Effector memory CD4-positive, alpha-beta T cell (primary cell): ENCODE measurements around the gene LHPP.

Experiments
- DNase-seq, 3 donors: peaks; one replicate each; pipeline ENCODE4 v3.0.0-alpha.2; 2020
- H3K27ac ChIP-seq: 2 replicates; pipeline ENCODE4 v1.7.0; 2013; ENCODE audit warnings: mild to moderate bottlenecking, low read length, moderate library complexity; ENCODE audit not compliant: insufficient read depth, poor library complexity, severe bottlenecking
- H3K27me3 ChIP-seq: replicated peaks from 2 replicates; pipeline ENCODE4 v1.7.0; 2013; ENCODE audit warnings: mild to moderate bottlenecking, low read length; ENCODE audit not compliant: insufficient read depth, control insufficient read depth, poor library complexity, severe bottlenecking
- H3K36me3 ChIP-seq: 2 replicates; pipeline ENCODE4 v1.7.0; 2013; ENCODE audit warnings: mild to moderate bottlenecking, low read length, moderate library complexity; ENCODE audit not compliant: control insufficient read depth, insufficient read depth
- H3K4me1 ChIP-seq: 2 replicates; pipeline ENCODE4 v1.7.0; 2013; ENCODE audit warnings: low read length, mild to moderate bottlenecking; ENCODE audit not compliant: control insufficient read depth, insufficient read depth, poor library complexity, severe bottlenecking
- H3K4me3 ChIP-seq: 2 replicates; pipeline ENCODE4 v1.7.0; 2013; ENCODE audit warnings: low read length, low read depth, mild to moderate bottlenecking; ENCODE audit not compliant: insufficient read depth, poor library complexity, severe bottlenecking
- H3K9me3 ChIP-seq: 2 replicates; pipeline ENCODE4 v1.7.0; 2013; ENCODE audit warnings: mild to moderate bottlenecking, low read length, moderate library complexity; ENCODE audit not compliant: control insufficient read depth

Gene LHPP

DNA sequence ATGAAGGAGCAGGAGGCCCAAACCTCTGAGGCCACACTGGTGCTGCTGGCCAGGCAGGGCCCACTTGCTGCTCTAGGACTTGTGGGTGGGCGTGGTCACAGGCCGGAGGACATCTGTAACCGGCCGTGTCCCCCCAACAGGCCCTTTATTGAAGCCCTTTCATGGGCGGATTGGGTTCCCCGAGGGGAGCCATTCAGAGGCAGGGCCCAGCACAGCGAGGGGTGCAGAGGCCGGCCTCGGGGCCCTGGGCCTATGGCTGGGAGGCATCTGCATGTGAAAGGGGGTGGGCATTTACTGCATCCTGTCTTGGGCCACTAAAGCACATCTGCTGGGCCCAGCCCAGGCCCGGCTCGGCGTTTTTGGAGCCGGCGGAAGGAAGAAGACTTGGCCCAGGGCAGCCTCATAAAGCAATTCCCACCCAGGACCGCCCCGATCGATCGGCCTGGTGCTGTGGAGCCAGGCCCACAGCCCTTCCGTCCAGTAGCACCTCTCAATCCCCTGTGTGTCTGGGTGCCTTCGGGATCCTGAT lies 8.4 kb downstream of the LHPP start:
- peaks cover 7% of the 10 kb centered on the region for H3K4me1 ChIP-seq
- no peaks in the 10 kb centered on the region for H3K9me3 ChIP-seq
- H3K27me3 ChIP-seq: no peaks in the 10 kb centered on the region

DNA sequence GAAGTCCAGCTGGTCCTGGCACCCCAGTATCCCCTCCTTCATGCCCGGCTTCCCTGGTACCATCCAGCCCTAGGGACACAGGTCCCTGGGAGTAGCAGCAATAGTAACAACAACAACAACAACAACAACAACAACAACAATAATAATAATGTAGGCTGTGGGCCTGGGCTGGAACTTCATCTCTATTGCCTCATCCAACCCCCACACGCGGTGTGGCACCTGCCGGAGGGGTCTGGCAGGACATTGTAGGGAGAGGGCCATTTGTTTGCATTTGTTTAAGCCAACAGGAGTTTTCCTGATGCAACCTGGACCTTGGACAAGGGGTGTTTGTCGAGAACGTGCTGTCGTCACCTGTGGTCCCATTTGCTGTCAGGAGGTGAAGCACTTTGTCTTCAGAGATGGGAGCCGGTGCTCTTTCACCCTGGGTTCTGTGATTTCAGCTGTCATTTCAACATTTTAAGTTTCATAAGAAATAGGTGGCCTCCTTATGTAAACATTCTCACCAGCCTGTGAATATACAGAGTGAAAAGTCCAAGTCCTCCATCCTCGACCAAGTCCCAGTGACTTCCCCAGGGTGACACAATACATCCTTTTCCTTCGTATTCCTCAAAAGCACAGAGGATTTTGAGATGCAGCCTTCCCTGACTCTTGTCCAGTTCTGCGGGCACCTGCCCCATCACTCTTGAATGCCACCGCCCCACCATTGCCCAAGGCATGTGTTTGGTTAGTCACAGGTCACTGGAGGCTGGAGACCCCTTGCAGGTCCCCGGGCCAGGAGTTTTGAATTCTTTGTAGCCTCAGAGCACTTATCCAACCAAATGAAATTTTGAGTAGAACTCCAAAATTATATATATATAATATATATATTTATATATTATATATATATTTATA lies 9.2 kb downstream of the LHPP start:
- DNase-seq: no peak
- H3K4me3 ChIP-seq: no peak overlapping the region
- H3K27me3 ChIP-seq: no peaks in the 10 kb centered on the region
- no peaks in the 10 kb centered on the region for H3K9me3 ChIP-seq
- peaks cover under 1% of the 10 kb centered on the region for H3K4me1 ChIP-seq
- H3K36me3 ChIP-seq: no peaks in the 10 kb centered on the region
- H3K27ac ChIP-seq: no peak overlapping the region

More for the DNA sequence above, 8.4 kb downstream of the LHPP start:
- H3K4me3 ChIP-seq: no peak overlapping the region
- DNase-seq: no peak
- no peaks in the 10 kb centered on the region for H3K36me3 ChIP-seq
- H3K27ac ChIP-seq: no peak overlapping the region

DNA sequence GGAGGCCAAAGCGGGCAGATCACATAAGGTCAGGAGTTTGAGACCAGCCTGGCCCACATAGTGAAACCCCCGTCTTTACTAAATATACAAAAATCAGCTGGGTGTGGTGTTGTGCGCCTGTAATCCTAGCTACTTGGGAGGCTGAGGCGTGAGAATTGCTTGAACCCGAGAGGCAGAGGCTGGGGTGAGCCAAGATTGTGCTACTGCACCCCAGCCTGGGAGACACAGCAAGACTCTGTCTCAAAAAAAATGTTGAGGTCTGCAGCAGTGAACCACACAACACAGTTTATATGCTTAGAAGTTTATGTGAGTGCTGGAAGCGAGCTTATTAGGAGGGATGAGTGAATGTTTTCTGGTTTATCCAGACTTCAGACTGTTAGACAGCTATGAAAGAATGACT lies 10.4 kb downstream of the LHPP start:
- DNase-seq: no peak
- Histone ChIP-seq H3K27me3 (no peaks in the 10 kb centered on the region), H3K4me3 (no peak overlapping the region), H3K4me1 (no peaks in the 10 kb centered on the region), H3K9me3 (no peaks in the 10 kb centered on the region), H3K27ac (no peak overlapping the region), H3K36me3 (no peaks in the 10 kb centered on the region)

DNA sequence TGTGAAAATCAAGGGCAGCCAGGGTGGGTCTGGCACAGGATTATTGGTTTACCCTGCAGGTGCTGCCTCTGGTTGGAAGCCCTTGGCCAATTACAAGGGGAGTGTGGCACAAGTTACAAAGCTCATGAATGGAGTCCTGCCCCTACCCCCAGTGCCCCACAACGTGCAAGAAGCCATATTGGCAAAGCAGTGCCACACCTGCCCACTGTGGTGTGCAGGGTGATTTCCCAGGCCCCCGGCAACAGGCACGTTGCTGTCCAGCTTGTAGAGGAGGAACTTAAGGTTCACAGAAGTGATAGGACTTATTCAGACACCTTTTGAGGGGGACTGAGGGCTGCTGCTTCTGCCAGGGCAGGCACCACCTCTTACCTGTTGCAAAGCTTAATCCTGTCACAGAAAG lies 11.4 kb downstream of the LHPP start:
- H3K4me3 ChIP-seq: no peak overlapping the region
- no peaks in the 10 kb centered on the region for H3K27me3 ChIP-seq
- DNase-seq: no peak
- H3K9me3 ChIP-seq: no peaks in the 10 kb centered on the region
- no peaks in the 10 kb centered on the region for H3K36me3 ChIP-seq
- no peak overlapping the region for H3K27ac ChIP-seq
- H3K4me1 ChIP-seq: no peaks in the 10 kb centered on the region

DNA sequence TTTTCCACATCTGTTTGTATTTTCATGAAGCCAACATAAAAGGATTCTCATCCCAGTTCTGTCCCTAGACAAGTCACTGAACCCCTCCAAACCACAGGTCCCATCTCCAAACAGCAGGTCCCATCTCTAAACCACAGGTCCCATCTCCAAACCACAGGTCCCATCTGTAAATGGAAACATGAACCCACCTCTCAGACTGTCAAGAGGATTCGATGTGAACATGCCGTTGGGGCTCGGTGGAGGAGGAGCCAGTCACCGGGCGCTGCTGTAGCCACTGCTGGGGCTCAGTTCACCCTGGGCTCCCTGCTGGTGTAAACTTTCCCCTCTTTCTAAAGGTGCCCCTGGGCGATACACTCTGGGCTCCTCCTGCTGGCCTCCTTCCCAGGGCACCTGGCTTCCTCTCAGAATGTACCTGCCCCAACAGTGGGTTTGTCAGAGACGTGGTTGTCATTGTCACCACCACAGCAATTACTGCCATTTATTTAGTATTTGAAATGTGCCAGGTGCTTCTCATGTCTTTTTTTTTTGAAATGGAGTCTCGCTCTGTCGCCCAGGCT lies 13.0 kb downstream of the LHPP start:
- Histone ChIP-seq H3K27ac (no peak overlapping the region), H3K27me3 (no peaks in the 10 kb centered on the region), H3K9me3 (no peaks in the 10 kb centered on the region), H3K4me1 (no peaks in the 10 kb centered on the region), H3K36me3 (no peaks in the 10 kb centered on the region), H3K4me3 (no peak overlapping the region)
- no peak for DNase-seq

DNA sequence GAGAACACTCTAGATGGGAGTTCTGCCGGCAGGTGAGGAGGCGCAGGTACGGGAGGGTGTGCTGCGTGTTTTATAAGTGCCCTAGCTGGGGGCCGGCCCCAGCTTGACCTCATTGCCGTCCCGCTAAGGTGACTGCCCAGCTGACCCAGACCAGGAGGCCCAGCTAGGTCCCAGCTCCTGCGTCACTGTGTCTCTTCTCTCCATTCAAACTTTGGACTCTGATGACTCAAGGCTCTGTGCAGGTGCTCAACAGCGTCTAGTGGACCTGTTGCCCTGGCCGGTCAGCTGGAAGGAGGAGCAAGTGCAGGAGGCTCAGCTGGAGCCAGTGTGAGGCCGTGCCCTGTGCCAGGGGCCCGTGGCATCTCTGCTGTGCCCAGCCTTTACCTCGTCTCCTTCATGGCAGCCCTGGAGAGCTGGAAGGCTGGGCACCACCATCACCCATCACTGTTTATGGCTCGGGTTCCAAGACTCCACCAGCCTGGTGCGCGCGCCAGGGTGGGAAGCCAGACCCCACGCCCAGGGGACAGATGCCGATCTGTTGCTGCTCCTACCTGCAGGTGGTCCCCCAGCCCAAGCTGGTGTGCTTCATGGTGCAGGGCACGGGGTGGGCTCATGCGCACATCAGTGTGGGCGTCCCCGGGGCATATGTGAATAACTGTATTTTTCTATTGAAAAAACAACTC lies 14.6 kb downstream of the LHPP start:
- Histone ChIP-seq H3K27me3 (no peaks in the 10 kb centered on the region), H3K36me3 (no peaks in the 10 kb centered on the region), H3K4me3 (no peak overlapping the region), H3K4me1 (no peaks in the 10 kb centered on the region), H3K27ac (no peak overlapping the region), H3K9me3 (no peaks in the 10 kb centered on the region)
- DNase-seq: no peak

DNA sequence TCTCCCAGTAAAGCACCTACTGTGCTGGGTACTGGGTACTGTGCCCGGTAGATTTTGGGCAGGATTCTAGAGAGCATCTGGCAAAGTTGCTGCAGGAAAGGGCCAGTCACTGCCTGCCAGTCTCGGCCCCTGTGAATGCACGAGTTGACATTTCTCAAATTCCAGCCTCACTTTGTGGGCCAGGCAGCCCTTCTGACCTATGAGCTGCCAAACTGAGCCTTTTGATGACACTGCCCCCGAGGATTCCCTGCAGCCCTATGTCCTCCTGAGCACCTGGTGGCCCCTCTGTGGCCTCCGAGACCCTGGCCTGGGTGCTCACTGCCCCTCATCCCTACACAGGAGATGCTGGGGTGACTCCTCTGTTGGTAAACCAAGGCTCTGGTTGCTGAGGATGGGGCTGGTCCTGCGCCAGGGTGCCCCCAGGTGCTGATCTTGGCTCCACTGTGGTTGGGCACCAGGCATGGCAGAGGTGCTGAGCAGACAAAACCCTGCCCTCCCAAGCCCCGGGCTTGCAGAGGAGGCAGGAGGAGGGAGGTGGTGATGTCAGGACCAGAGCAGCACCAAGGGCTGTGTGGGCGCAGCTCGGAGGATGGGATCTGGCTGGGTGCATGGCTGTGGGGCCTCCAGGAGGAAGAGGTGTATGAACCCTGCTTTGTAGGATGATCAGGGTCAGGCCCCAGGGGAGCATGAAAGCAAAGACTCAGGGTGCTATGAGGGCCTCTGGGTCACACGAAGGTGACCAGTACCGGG lies 16.2 kb downstream of the LHPP start:
- no peak for DNase-seq
- no peaks in the 10 kb centered on the region for H3K9me3 ChIP-seq
- no peak overlapping the region for H3K4me3 ChIP-seq
- no peaks in the 10 kb centered on the region for H3K4me1 ChIP-seq
- H3K27me3 ChIP-seq: no peaks in the 10 kb centered on the region
- H3K27ac ChIP-seq: no peak overlapping the region
- no peaks in the 10 kb centered on the region for H3K36me3 ChIP-seq

DNA sequence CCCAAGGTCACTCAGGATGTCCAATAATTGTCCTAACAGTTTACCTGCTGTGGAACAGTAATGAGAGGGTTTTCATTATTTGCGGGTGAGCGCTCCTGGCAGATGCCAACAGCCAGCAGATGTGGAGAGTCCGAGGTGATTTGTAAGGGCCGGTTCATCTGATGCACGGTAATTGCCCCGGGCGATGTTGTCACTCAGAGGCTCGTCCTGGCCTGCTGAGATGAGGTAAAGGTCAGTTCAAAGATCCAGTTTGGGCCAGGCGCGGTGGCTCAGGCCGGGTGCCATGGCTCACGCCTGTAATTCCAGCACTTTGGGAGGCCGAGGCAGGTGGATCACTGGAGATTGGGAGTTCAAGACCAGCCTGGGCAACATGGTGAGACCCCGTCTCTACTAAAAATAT lies 16.9 kb downstream of the LHPP start:
- Histone ChIP-seq H3K27ac (no peak overlapping the region), H3K36me3 (no peaks in the 10 kb centered on the region), H3K27me3 (no peaks in the 10 kb centered on the region), H3K4me1 (no peaks in the 10 kb centered on the region), H3K9me3 (no peaks in the 10 kb centered on the region), H3K4me3 (no peak overlapping the region)
- no peak for DNase-seq

DNA sequence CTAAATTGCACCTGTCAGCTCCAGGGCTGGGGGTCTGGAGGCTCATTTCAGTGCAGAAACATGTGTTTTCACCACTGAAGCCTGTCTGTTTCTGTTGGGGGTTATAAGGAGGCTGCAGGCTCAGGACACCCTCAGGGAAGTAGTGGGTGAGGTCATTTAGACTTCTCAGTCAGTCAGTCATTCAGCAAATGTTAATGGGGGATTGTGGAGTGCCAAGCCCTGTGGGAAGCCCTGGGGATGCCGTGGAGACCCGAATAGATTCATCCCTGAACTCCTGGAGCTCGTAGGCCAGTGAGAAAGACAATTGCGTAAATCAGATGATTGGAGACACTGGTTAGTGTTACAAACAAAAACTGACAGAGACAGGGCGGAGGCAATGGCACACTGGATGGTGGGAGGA lies 19.2 kb downstream of the LHPP start:
- no peaks in the 10 kb centered on the region for H3K36me3 ChIP-seq
- no peaks in the 10 kb centered on the region for H3K27me3 ChIP-seq
- H3K9me3 ChIP-seq: no peaks in the 10 kb centered on the region
- no peak overlapping the region for H3K27ac ChIP-seq
- no peaks in the 10 kb centered on the region for H3K4me1 ChIP-seq
- no peak overlapping the region for H3K4me3 ChIP-seq
- no peak for DNase-seq
